ENCODE measurements around the gene ZCCHC4. TPM values are rescaled to one million over a fixed set of nuclear protein-coding genes. Genes with fewer than 3 reads are reported as not detected.

Gene ZCCHC4
- total RNA-seq, 4 donors from 2014 or later = 14.7 to 55.3 (median 19.8) TPM

DNA sequence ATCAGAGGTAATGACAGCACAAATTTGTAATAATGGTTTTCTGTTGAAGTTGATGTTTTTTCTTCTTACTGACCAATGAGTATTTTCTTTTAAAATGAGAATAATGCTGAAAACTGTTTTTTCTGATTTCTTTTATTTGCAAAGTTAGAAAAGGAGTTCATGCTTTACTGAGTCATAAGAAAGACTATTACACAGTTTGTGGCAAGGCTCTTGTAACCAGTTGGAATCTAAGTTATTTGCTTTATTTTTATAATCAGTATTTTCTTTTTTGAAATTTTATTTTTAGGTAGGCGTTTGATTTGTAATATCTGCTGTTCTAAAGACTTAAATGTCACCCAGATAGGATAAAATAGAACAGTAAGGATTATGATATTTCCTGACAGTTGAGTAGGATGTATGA is 89.9 kb downstream of the ZCCHC4 start:
- no peak for DNase-seq
- Histone ChIP-seq H3K4me3 (no peak overlapping the region), H3K9me3 (no peaks in the 10 kb centered on the region), H3K36me3 (peaks cover 0 to 74% (median 0%) of the 10 kb centered on the region in 3 donors), H3K4me1 (no peaks in the 10 kb centered on the region), H3K27me3 (no peaks in the 10 kb centered on the region), H3K27ac (no peak overlapping the region)
- TF ChIP-seq, protein P1, sequence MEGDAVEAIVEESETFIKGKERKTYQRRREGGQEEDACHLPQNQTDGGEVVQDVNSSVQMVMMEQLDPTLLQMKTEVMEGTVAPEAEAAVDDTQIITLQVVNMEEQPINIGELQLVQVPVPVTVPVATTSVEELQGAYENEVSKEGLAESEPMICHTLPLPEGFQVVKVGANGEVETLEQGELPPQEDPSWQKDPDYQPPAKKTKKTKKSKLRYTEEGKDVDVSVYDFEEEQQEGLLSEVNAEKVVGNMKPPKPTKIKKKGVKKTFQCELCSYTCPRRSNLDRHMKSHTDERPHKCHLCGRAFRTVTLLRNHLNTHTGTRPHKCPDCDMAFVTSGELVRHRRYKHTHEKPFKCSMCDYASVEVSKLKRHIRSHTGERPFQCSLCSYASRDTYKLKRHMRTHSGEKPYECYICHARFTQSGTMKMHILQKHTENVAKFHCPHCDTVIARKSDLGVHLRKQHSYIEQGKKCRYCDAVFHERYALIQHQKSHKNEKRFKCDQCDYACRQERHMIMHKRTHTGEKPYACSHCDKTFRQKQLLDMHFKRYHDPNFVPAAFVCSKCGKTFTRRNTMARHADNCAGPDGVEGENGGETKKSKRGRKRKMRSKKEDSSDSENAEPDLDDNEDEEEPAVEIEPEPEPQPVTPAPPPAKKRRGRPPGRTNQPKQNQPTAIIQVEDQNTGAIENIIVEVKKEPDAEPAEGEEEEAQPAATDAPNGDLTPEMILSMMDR (IDR thresholded peaks at IDR 0.05) = no peak
- no peak for TF ChIP-seq POLR2A (IDR thresholded peaks at IDR 0.05)

DNA sequence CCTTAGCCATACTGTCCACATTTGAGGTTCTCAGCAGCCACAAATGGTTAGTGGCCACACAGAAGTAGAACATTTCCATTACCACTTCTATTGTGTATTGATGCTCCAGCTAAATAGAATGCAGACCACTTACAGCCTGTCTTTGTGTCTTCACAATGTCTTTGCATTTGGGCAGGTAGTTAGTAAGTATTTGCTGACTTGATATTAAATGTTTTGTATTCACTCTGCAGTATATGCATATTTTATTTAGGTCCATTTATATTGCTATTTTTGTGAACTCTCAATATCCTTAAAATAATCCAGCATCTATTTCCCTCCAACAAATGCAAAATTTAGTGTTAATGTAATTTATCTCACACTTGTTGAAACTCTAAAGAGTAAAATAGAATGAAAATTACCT is 91.1 kb downstream of the ZCCHC4 start:
- Histone ChIP-seq H3K27ac (no peak overlapping the region), H3K4me3 (no peak overlapping the region), H3K27me3 (no peaks in the 10 kb centered on the region), H3K36me3 (peaks cover 0 to 75% (median 0%) of the 10 kb centered on the region in 3 donors), H3K4me1 (no peaks in the 10 kb centered on the region), H3K9me3 (no peaks in the 10 kb centered on the region)
- TF ChIP-seq, protein P1 (IDR thresholded peaks at IDR 0.05) = no peak
- no peak for TF ChIP-seq POLR2A (IDR thresholded peaks at IDR 0.05)
- DNase-seq = no peak

DNA sequence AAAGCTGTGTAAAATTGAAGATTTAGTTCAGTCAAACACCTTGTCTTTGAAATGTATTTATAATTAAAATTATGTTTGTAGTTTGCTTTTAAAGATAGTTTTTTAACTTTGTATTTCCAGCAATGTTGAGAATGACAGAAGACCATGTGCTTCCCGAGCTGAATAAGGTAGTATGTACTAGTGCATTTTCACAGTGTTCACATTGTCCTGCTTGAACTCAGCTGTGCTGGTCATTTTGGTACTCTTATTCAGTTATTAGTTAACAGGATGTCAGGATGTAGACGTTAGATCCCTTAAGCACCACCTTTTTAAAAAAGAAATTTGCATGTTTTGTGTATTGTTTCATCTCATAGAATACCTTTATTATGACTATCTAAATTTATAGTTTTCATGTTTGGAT is 92.9 kb downstream of the ZCCHC4 start:
- Histone ChIP-seq H3K27ac (no peak overlapping the region), H3K9me3 (no peaks in the 10 kb centered on the region), H3K4me1 (no peaks in the 10 kb centered on the region), H3K36me3 (peaks cover 0 to 84% (median 0%) of the 10 kb centered on the region in 3 donors), H3K27me3 (no peaks in the 10 kb centered on the region), H3K4me3 (no peak overlapping the region)
- DNase-seq = no peak
- TF ChIP-seq, protein P1 (IDR thresholded peaks at IDR 0.05) = no peak
- TF ChIP-seq POLR2A (IDR thresholded peaks at IDR 0.05) = no peak

DNA sequence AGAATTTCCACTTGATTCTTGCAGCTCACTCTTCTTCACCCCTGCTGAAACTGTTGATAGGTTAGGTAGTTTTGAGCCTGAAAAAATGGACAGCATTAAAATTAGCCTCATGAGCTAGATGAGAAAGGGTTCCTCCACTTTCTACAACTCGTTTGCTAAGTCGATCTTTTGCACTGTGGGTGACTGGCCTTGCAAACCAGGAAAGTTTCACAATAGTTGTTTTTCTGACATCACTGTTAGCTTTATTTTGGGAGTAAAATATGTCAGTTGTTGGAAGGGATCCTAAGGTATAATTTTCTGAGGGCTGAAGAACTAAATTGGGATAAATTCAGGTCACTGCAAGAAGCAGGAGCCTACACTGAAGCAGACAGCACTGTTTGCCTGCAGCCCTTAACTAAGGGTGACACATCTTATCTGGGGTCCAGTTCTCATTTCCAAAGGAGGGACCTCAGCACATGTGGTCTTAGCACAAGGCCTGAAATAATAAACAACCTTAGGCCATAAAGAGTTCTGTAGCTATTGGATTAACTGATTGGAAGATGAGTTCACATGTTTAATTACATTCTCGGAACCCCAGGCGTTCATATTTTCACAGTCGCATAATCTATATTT is 93.6 kb downstream of the ZCCHC4 start:
- H3K9me3 ChIP-seq = no peaks in the 10 kb centered on the region
- DNase-seq = no peak
- no peaks in the 10 kb centered on the region for H3K27me3 ChIP-seq
- H3K4me1 ChIP-seq = no peaks in the 10 kb centered on the region
- no peak overlapping the region for H3K27ac ChIP-seq
- no peak overlapping the region for H3K4me3 ChIP-seq
- no peak for TF ChIP-seq POLR2A (IDR thresholded peaks at IDR 0.05)
- TF ChIP-seq, protein P1 (IDR thresholded peaks at IDR 0.05) = no peak
- peaks cover 0 to 91% (median 0%) of the 10 kb centered on the region in 3 donors for H3K36me3 ChIP-seq

DNA sequence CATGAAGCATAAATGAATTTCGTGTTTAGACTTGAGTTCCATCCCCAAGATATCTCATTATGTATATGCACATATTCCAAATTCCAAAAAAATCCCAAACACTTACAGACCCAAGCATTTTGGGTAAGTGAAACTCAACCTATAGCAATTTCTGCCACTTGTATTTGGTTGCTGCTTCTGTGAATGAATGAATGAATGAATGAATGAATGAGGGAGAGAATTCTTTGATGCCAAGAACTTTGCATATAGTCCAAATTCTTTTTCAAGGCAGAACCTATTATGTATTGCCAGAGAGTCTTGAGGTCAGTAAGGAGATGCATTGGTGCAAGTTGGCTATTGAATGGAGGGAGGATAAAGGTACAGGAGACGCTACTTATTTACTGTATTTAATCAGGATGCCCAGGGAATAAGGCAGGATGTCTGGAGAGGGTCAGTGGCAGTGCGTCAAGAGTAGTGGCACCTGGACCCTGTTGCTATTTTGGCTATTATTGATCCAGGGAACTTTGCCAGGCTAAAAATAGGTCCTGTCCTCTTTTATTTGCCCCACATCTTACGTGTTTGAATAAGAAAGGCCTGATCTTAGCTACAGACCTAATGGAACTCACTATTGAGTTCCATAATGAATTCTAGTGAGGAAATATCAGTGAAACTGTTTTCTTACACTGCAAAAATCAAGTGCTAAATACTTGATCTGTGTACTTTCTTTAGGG is 98.4 kb downstream of the ZCCHC4 start:
- Histone ChIP-seq H3K36me3 (peaks cover 0 to 92% (median 0%) of the 10 kb centered on the region in 3 donors), H3K9me3 (no peaks in the 10 kb centered on the region), H3K27me3 (no peaks in the 10 kb centered on the region), H3K27ac (no peak overlapping the region), H3K4me1 (no peaks in the 10 kb centered on the region), H3K4me3 (no peak overlapping the region)
- no peak for TF ChIP-seq POLR2A (IDR thresholded peaks at IDR 0.05)
- TF ChIP-seq, protein P1 (IDR thresholded peaks at IDR 0.05) = no peak
- no peak for DNase-seq
